PC-9 (cell line): ENCODE measurements around the gene TDO2.

Experiments
- EZH2 ChIP-seq: fragments of 200-600 bp; sonication (generic); IDR thresholded peaks from 2 replicates; pipeline ENCODE4 v1.8.0; 2017; ENCODE audit warnings: antibody characterized with exemption, low read depth
- TF ChIP-seq, protein P1 (sequence below): fragments of 200-600 bp; sonication (generic); conservative IDR thresholded peaks from 2 replicates; pipeline ENCODE4 v1.6.1; 2017; ENCODE audit warnings: mixed run types, antibody characterized with exemption, mild to moderate bottlenecking, moderate library complexity

- TF ChIP-seq, protein P1, sequence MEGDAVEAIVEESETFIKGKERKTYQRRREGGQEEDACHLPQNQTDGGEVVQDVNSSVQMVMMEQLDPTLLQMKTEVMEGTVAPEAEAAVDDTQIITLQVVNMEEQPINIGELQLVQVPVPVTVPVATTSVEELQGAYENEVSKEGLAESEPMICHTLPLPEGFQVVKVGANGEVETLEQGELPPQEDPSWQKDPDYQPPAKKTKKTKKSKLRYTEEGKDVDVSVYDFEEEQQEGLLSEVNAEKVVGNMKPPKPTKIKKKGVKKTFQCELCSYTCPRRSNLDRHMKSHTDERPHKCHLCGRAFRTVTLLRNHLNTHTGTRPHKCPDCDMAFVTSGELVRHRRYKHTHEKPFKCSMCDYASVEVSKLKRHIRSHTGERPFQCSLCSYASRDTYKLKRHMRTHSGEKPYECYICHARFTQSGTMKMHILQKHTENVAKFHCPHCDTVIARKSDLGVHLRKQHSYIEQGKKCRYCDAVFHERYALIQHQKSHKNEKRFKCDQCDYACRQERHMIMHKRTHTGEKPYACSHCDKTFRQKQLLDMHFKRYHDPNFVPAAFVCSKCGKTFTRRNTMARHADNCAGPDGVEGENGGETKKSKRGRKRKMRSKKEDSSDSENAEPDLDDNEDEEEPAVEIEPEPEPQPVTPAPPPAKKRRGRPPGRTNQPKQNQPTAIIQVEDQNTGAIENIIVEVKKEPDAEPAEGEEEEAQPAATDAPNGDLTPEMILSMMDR = no peak
- no peak for TF ChIP-seq EZH2
These were observed 15.5 kb upstream of the TDO2 start for GRCh38 chr4:155887847-155888570.
